Calu3 (cell line): Measurements from ENCODE around the gene ATP5F1C. TPM values are rescaled to one million over a fixed set of nuclear protein-coding genes. Genes with fewer than 3 reads are reported as not detected.
A peak's percentile ranks its signal among the peaks of the same experiment; 100 is the strongest.

Source experiments
- BruUV-seq: library from RNA; stranded (reverse); fragments of 400-500 nt; replicated peaks from 2 replicates; lab custom pipeline; 2021; lab: Mats Ljungman, UMichigan
- CTCF ChIA-PET: fragments of 300-600 bp; sonication (Branson Sonifier 250); formaldehyde crosslinking; loops from one replicate; lab custom pipeline; 2022; ENCODE audit warnings: antibody characterized with exemption; lab: Charles Lee
- DNase-seq: peaks from one replicate; pipeline ENCODE4 v3.0.0; 2022
- H3K27ac Mint-ChIP-seq: one replicate; pipeline ENCODE4 v1.8.0; 2022; ENCODE audit warnings: mixed read lengths; ENCODE audit not compliant: unreplicated experiment
- H3K27me3 Mint-ChIP-seq: one replicate; pipeline ENCODE4 v1.8.0; 2022; ENCODE audit warnings: mixed read lengths; ENCODE audit not compliant: unreplicated experiment
- H3K36me3 Mint-ChIP-seq: one replicate; pipeline ENCODE4 v1.8.0; 2022; ENCODE audit warnings: mild to moderate bottlenecking, moderate library complexity, mixed read lengths; ENCODE audit not compliant: insufficient read depth, unreplicated experiment
- H3K4me1 Mint-ChIP-seq: one replicate; pipeline ENCODE4 v1.8.0; 2022; ENCODE audit warnings: mild to moderate bottlenecking, low read depth, mixed read lengths; ENCODE audit not compliant: unreplicated experiment
- H3K4me3 Mint-ChIP-seq: one replicate; pipeline ENCODE4 v1.8.0; 2022; ENCODE audit warnings: mild to moderate bottlenecking, low read depth, moderate library complexity, mixed read lengths; ENCODE audit not compliant: unreplicated experiment
- H3K9me3 Mint-ChIP-seq: one replicate; pipeline ENCODE4 v1.8.0; 2022; ENCODE audit warnings: low read depth, mixed read lengths; ENCODE audit not compliant: unreplicated experiment
- CTCF ChIP-seq: fragments of 200-600 bp; IDR thresholded peaks from one replicate; pipeline ENCODE4 v1.8.0; 2022; ENCODE audit warnings: antibody characterized with exemption; ENCODE audit not compliant: unreplicated experiment
- intact Hi-C: fragments of 100-400 bp; cut with micrococcal nuclease; formaldehyde crosslinking; loops from one replicate; pipeline ENCODE4 v1.10.0; 2022; ENCODE audit not compliant: unreplicated experiment
- total RNA-seq: library from RNA; stranded (reverse); gene quantifications from 2 replicates; pipeline ENCODE4 v1.2.3, GENCODE V29; 2022

ATP5F1C gene
- total RNA-seq, 1 experiment from 2014 or later = 373 TPM

GRCh38 chr10:7804216-7804615, 16.2 kb downstream of the ATP5F1C start:
- no peaks in the 10 kb centered on the region for H3K4me1 Mint-ChIP-seq
- BruUV-seq = no TSS peak
- H3K4me3 Mint-ChIP-seq = no peak overlapping the region
- H3K27me3 Mint-ChIP-seq = no peaks in the 10 kb centered on the region
- peaks cover 62% of the 10 kb centered on the region for H3K36me3 Mint-ChIP-seq
- TF ChIP-seq CTCF = no peak
- peak overlapping the region; percentile 38 for H3K27ac Mint-ChIP-seq
- no peaks in the 10 kb centered on the region for H3K9me3 Mint-ChIP-seq
- intact Hi-C loops = no loop called here
- CTCF ChIA-PET = no interaction called here
- no peak for DNase-seq

- Mint-ChIP-seq H3K27ac (peak overlapping the region; percentile 38), H3K4me3 (no peak overlapping the region), H3K36me3 (peaks cover 61% of the 10 kb centered on the region), H3K4me1 (no peaks in the 10 kb centered on the region), H3K27me3 (no peaks in the 10 kb centered on the region), H3K9me3 (no peaks in the 10 kb centered on the region)
- intact Hi-C loops = no loop called here
- CTCF ChIA-PET = no interaction called here
- no peak for DNase-seq
- no peak for TF ChIP-seq CTCF
- no TSS peak for BruUV-seq
Measured at GRCh38 chr10:7804741-7805140, 16.8 kb downstream of the ATP5F1C start.

- Mint-ChIP-seq H3K27me3 (no peaks in the 10 kb centered on the region), H3K4me1 (peaks cover 8% of the 10 kb centered on the region), H3K9me3 (no peaks in the 10 kb centered on the region), H3K36me3 (peaks cover 35% of the 10 kb centered on the region), H3K27ac (no peak overlapping the region), H3K4me3 (no peak overlapping the region)
- CTCF ChIA-PET = no interaction called here
- DNase-seq = no peak
- BruUV-seq = no TSS peak
- intact Hi-C loops = no loop called here
- TF ChIP-seq CTCF = no peak
Measured at GRCh38 chr10:7808686-7809267, 20.8 kb downstream of the ATP5F1C start.

- H3K4me3 Mint-ChIP-seq = no peak overlapping the region
- peak overlapping the region; percentile 3 for H3K27ac Mint-ChIP-seq
- peaks cover 8% of the 10 kb centered on the region for H3K4me1 Mint-ChIP-seq
- H3K36me3 Mint-ChIP-seq = peaks cover 18% of the 10 kb centered on the region
- TF ChIP-seq CTCF = no peak
- no peaks in the 10 kb centered on the region for H3K27me3 Mint-ChIP-seq
- CTCF ChIA-PET = no interaction called here
- no peaks in the 10 kb centered on the region for H3K9me3 Mint-ChIP-seq
- intact Hi-C loops = no loop called here
- BruUV-seq = no TSS peak
- no peak for DNase-seq
Measured at GRCh38 chr10:7810443-7810842, 22.5 kb downstream of the ATP5F1C start.
